HEK293T (cell line): ENCODE measurements around the gene CCDC57.

ENCODE experiments used
- CTCF ChIA-PET: fragments of 350-600 bp; formaldehyde crosslinking; extraction: SDS; loops from one replicate; lab custom pipeline; 2021; ENCODE audit warnings: antibody characterized with exemption, inconsistent platforms; lab: Yijun Ruan, JAX
- POLR2A ChIA-PET: fragments of 350-600 bp; formaldehyde crosslinking; extraction: SDS; loops from one replicate; lab custom pipeline; 2020; ENCODE audit warnings: antibody characterized with exemption, inconsistent platforms; lab: Yijun Ruan, JAX
- DNase-seq: peaks from one replicate; pipeline ENCODE4 v3.0.0; 2012; ENCODE audit warnings: mixed read lengths; ENCODE audit errors: extremely low spot score
- ARNT ChIP-seq: fragments of 450-650 bp; IDR thresholded peaks from 2 replicates; pipeline ENCODE4 v1.6.1; 2017; ENCODE audit warnings: mild to moderate bottlenecking
- BHLHE40 ChIP-seq: fragments of 450-650 bp; IDR thresholded peaks from 2 replicates; pipeline ENCODE4 v1.6.1; 2016; ENCODE audit warnings: mild to moderate bottlenecking, moderate library complexity, borderline replicate concordance
- CTBP1 ChIP-seq: fragments of 450-650 bp; IDR thresholded peaks from 2 replicates; pipeline ENCODE4 v1.6.1; 2016; ENCODE audit warnings: borderline replicate concordance
- ELF4 ChIP-seq: fragments of 450-650 bp; IDR thresholded peaks from 2 replicates; pipeline ENCODE4 v1.6.1; 2017; ENCODE audit warnings: antibody characterized with exemption
- FOXA1 ChIP-seq: fragments of 450-650 bp; IDR thresholded peaks from 2 replicates; pipeline ENCODE4 v1.6.1; 2016; ENCODE audit warnings: mild to moderate bottlenecking
- FOXK2 ChIP-seq: fragments of 450-650 bp; IDR thresholded peaks from 2 replicates; pipeline ENCODE4 v1.6.1; 2016; ENCODE audit warnings: mild to moderate bottlenecking
- FOXM1 ChIP-seq: fragments of 450-650 bp; IDR thresholded peaks from 2 replicates; pipeline ENCODE4 v1.6.1; 2017; ENCODE audit warnings: mild to moderate bottlenecking, borderline replicate concordance
- HDGF ChIP-seq: fragments of 450-650 bp; IDR thresholded peaks from 2 replicates; pipeline ENCODE4 v1.6.1; 2017; ENCODE audit warnings: antibody characterized with exemption, borderline replicate concordance
- L3MBTL2 ChIP-seq: fragments of 450-650 bp; conservative IDR thresholded peaks from 2 replicates; pipeline ENCODE4 v1.6.1; 2016; ENCODE audit warnings: mild to moderate bottlenecking
- LEF1 ChIP-seq: fragments of 450-650 bp; IDR thresholded peaks from 2 replicates; pipeline ENCODE4 v1.6.1; 2017; ENCODE audit warnings: mild to moderate bottlenecking, borderline replicate concordance
- NFRKB ChIP-seq: fragments of 450-650 bp; IDR thresholded peaks from 2 replicates; pipeline ENCODE4 v1.6.1; 2016; ENCODE audit warnings: mild to moderate bottlenecking, moderate library complexity
- SP1 ChIP-seq: fragments of 450-650 bp; IDR thresholded peaks from 2 replicates; pipeline ENCODE4 v1.6.1; 2017
- SUZ12 ChIP-seq: fragments of 450-650 bp; IDR thresholded peaks from 2 replicates; pipeline ENCODE4 v1.6.1; 2016; ENCODE audit warnings: mild to moderate bottlenecking
- TARDBP ChIP-seq: fragments of 450-650 bp; IDR thresholded peaks from 2 replicates; pipeline ENCODE4 v1.6.1; 2016
- ZNF384 ChIP-seq: fragments of 450-650 bp; IDR thresholded peaks from 2 replicates; pipeline ENCODE4 v1.6.1; 2016
- TF ChIP-seq, protein P1 (sequence below): fragments of 450-650 bp; IDR thresholded peaks from 2 replicates; pipeline ENCODE4 v1.6.1; 2016

Gene CCDC57

DNA sequence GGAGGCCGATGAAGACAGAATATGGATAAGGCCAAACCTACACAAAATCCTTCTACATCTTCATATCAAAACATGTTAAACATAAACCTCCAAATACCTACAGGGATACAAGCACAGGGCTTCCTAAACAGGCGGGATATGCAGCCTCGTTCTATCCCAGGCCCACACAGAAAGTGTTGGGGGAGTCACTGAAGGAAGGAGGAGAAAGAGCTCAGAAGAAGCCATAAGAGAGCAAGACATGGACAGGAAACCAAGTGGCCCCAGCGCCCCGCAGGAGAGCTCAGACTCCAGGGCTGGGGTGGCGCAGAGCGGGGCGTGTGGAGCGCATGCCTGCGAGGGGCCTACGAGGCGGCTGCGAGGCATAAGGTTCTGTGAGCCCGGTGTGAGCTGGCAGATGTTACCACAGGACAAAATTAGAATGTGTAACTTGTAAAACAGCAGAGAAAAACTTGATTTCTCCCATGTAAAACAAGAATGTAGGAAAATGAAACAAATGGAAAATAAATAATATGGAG lies 103.6 kb downstream of the CCDC57 start:
- POLR2A ChIA-PET = interaction anchor here (1.6 kb wide), 1 partner anchor 11 kb away, joined by 5 read pairs; the partner anchor contains the start of gene FASN
- TF ChIP-seq ELF4 = no peak
- TF ChIP-seq FOXK2 = no peak
- TF ChIP-seq NFRKB = no peak
- no peak for TF ChIP-seq SP1
- TF ChIP-seq ARNT = no peak
- TF ChIP-seq FOXM1 = no peak
- no peak for TF ChIP-seq ZNF384
- no peak for TF ChIP-seq HDGF
- TF ChIP-seq TARDBP = no peak
- TF ChIP-seq SUZ12 = no peak
- no peak for TF ChIP-seq CTBP1
- no peak for TF ChIP-seq FOXA1
- CTCF ChIA-PET = interaction anchor here (0.6 kb wide), 1 partner anchor 96 kb away, joined by 4 read pairs; no protein-coding TSS in a partner anchor
- no peak for DNase-seq

DNA sequence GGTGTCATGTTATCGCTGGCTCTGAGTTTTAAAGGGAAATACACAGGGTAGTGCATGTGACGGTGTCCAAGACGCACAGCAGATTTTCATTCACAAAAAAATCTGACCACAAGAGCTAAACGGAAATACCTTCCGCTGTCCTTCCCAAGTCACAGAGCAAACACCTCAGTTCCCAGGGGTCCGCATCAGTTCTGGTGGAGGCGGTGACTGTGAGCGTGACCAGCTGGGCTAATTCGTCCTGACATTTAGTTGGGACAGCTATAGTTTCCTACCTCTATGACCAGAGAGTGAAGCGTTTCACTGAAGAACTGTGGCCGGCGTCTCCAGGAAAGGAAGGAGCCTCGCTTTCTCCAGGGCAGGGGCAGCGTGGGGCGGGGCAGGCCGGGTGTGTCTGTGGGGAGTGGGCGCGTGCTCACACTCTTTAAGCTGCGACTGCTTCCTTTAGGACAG lies 104.1 kb downstream of the CCDC57 start:
- TF ChIP-seq LEF1 (no peak), SUZ12 (no peak), ELF4 (no peak), FOXM1 (no peak), ZNF384 (no peak), FOXK2 (no peak), FOXA1 (no peak), SP1 (no peak), TARDBP (no peak), NFRKB (no peak), HDGF (no peak), L3MBTL2 (no peak), BHLHE40 (no peak)
- TF ChIP-seq, protein P1, sequence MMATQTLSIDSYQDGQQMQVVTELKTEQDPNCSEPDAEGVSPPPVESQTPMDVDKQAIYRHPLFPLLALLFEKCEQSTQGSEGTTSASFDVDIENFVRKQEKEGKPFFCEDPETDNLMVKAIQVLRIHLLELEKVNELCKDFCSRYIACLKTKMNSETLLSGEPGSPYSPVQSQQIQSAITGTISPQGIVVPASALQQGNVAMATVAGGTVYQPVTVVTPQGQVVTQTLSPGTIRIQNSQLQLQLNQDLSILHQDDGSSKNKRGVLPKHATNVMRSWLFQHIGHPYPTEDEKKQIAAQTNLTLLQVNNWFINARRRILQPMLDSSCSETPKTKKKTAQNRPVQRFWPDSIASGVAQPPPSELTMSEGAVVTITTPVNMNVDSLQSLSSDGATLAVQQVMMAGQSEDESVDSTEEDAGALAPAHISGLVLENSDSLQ = no peak
- no peak for DNase-seq
- CTCF ChIA-PET = interaction anchor here (0.6 kb wide), 1 partner anchor 96 kb away, joined by 4 read pairs; no protein-coding TSS in a partner anchor
- POLR2A ChIA-PET = interaction anchor here (1.6 kb wide), 1 partner anchor 10 kb away, joined by 5 read pairs; the partner anchor contains the start of gene FASN

DNA sequence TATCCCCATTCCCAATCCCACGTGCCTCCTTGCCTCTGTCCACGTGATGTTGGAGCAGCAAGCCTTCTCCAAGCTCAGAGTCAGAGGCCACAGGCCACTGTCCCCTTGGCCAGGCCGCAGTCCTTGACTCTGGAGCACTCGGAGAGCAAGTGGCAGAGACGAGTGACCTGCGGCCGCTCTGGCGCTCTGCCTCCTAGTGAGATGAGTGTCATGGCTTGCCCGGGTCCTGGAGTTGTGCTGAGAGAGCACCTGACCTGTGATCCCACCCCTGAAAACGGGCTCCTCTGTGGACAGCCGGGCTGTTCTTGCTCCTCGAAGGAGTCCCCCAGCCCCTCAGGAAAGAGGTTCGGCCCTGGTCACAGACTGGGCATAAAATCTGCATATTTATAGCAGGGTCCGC lies 104.6 kb downstream of the CCDC57 start:
- TF ChIP-seq LEF1 (no peak), FOXK2 (no peak), SUZ12 (no peak), HDGF (no peak), FOXM1 (no peak), CTBP1 (no peak), TARDBP (no peak), FOXA1 (no peak), L3MBTL2 (no peak), ELF4 (no peak), NFRKB (no peak), ARNT (no peak)
- TF ChIP-seq, protein P1 = no peak
- ChIA-PET POLR2A (interaction anchor here (1.6 kb wide), 1 partner anchor 10 kb away, joined by 5 read pairs; the partner anchor contains the start of gene FASN), CTCF (no interaction called here)
- no peak for DNase-seq

DNA sequence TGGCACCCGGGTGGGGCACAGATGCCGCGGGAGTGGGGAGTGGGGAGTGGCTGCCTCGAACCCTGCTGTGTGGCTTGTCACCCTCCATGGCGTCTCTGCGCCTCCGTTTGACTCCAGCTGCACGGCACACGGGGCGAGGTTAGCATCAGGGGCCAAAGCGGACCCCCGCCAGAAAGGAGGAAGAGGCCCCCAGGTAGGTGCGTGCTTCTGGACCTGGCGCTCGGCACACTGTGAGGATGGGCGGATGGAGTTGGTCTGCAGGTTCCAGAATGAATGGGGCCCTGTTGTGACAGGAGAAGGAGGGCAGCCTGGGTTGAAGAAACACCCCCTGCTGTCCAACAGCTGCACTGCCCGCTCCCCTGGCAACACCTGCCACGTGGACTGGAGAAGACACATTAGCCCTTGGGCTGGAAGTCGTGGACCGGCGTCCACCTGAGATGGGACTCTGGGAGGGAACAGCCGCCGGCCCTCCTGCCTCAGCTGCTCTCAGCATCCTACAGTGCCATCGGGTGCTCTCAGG lies 105.2 kb downstream of the CCDC57 start:
- CTCF ChIA-PET = no interaction called here
- DNase-seq = no peak
- POLR2A ChIA-PET = interaction anchor here (1.3 to 1.7 kb wide), 2 partner anchors 10 to 50 kb away, joined by 3 to 11 read pairs; partner anchors contain the start of gene FASN
- TF ChIP-seq LEF1 = no peak
- TF ChIP-seq CTBP1 = no peak
- no peak for TF ChIP-seq FOXM1
- TF ChIP-seq BHLHE40 = no peak
- no peak for TF ChIP-seq FOXA1

DNA sequence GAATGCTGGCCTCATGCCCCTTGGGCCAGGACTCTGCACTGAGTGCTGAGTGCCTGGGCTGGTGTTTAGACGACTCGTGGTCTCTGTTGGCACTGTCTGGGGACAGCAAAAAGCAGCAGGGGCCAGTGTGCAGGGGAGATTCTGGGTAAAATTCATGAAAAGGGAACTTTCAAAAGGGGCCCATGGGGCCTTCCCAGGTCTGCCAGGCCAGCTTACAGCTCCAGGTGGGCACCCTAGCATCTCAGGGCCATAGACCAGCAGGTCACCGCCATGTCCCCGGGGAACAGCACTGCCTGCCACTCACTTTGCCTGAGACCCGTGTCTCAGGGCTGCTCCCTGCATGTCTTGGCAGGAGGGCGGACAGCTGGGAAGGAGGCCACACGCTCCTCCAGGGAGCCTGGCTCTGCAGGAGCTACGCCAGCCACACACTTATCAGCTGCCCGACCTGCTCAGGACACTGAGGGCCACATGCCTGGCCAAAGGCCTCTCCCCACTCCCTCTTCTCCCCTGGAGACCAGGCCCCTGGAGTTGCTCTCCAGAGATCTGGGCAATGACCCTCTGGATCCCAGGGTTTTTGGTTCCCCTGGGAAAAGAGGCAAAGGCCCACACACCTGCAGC lies 105.8 kb downstream of the CCDC57 start:
- TF ChIP-seq LEF1 = no peak
- no peak for TF ChIP-seq NFRKB
- no peak for TF ChIP-seq ARNT
- POLR2A ChIA-PET = interaction anchor here (1.3 to 1.7 kb wide), 2 partner anchors 9 to 50 kb away, joined by 3 to 11 read pairs; partner anchors contain the start of gene FASN
- no peak for DNase-seq
- CTCF ChIA-PET = interaction anchor here (1.1 to 1.2 kb wide), 2 partner anchors 15 to 77 kb away, joined by 3 to 4 read pairs; no protein-coding TSS in a partner anchor

DNA sequence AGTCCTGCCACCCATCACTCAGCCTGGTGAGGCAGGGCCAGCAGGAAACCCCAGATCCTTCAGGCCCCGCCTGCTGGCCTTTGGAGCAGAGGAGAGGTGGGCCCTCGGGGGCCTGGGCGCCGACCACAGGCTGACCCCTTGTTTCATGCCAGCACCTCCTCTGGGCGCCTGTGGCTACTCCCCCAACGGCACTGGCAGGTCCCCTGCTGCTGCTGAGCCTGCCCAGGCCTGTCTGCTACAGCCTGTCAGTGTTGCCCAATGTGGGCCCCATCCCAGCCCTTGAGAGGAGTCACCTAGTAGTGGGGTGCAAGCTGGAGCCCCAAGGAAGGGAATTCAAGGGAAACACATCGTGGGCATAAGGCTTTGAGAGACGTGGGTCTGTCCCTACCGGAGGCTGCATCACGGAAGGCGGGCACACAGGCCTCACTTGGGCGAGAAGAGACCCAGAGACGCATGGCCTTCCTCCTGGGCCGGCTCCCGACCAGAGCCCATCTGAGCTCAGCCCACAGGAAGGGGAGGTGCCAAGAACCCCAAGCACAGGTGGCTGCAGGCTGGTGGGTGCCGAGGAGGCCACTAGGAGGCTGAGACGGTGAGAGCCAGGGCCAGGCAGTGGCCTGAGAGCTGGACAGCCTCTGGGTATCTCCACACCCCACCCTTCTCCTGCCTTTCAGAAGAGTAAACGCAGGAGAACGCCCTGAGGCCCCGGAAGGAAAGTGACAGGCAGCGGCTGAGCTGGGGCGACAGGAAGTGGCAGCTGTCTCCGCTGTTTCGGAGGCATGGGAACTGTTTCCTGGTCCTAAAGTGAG lies 106.6 kb downstream of the CCDC57 start:
- CTCF ChIA-PET = interaction anchor here (1.1 to 1.3 kb wide), 3 partner anchors 16 to 77 kb away, joined by 3 to 4 read pairs (median 4); no protein-coding TSS in a partner anchor
- TF ChIP-seq TARDBP (no peak), FOXA1 (no peak), SUZ12 (no peak), ARNT (no peak)
- POLR2A ChIA-PET = interaction anchor here (1.3 to 1.7 kb wide), 2 partner anchors 8 to 51 kb away, joined by 3 to 11 read pairs; partner anchors contain the start of gene FASN
- DNase-seq = no peak
